MG63 (cell line): ENCODE measurements around the gene COL4A3. TPM values are rescaled to one million over a fixed set of nuclear protein-coding genes. Genes with fewer than 3 reads are reported as not detected.
A peak's percentile ranks its signal among the peaks of the same experiment; 100 is the strongest.
"Not testable (repeated sequence)": the region's sequence is repeated elsewhere in the genome, so short reads cannot be mapped to it uniquely, and the experiment has no call there.

ENCODE experiments used
- DNase-seq: peaks from one replicate; pipeline ENCODE4 v3.0.0-alpha.2; 2020
- H3K27me3 ChIP-seq: fragments of 250-450 bp; sonication (Bioruptor Pico); 2 replicates; pipeline ENCODE4 v1.5.1; 2020; ENCODE audit warnings: mild to moderate bottlenecking, moderate library complexity
- H3K36me3 ChIP-seq: fragments of 250-450 bp; sonication (Bioruptor Pico); 2 replicates; pipeline ENCODE4 v1.5.1; 2020; ENCODE audit warnings: mild to moderate bottlenecking, moderate library complexity
- H3K4me3 ChIP-seq: fragments of 250-450 bp; sonication (Bioruptor Pico); 2 replicates; pipeline ENCODE4 v1.5.1; 2020; ENCODE audit warnings: mild to moderate bottlenecking, moderate library complexity
- H3K9me3 ChIP-seq: fragments of 250-450 bp; sonication (Bioruptor Pico); 2 replicates; pipeline ENCODE4 v1.5.1; 2020; ENCODE audit warnings: mild to moderate bottlenecking, moderate library complexity
- total RNA-seq: library from RNA; depleted of rRNA; stranded (reverse); fragments of >200 nt; shearing (Covaris generic); gene quantifications from 2 replicates; pipeline ENCODE4 v1.2.3, GENCODE V29; 2014; ENCODE audit warnings: low replicate concordance

COL4A3 gene
- total RNA-seq, 1 experiment from 2014 or later, result 0.20 TPM

DNA sequence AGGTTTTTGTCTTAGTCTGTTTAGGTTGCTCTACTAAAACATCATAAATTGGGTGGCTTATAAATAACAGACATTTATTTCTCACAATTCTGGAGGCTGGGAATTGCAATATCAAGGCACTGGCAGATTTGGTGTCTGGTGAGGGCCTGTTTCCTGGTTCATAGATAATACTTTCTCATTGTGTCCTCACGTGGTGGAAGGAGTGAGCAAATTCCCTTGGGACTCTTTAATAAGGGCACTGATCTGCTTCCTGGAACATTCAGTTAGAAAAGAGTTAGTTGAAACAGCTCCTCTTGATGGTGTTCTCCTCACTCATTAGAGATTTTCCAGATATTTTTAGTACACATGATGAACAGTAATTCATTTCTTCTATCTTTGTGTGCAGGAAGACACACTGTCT, 22.3 kb downstream of the COL4A3 start:
- Histone ChIP-seq H3K9me3 (no peaks in the 10 kb centered on the region), H3K27me3 (no peaks in the 10 kb centered on the region)
- DNase-seq, result no peak

GRCh38 chr2:227188292-227188691, 23.9 kb downstream of the COL4A3 start:
- no peak overlapping the region for H3K4me3 ChIP-seq

More for the DNA sequence above, 22.3 kb downstream of the COL4A3 start:
- H3K36me3 ChIP-seq, result no peaks in the 10 kb centered on the region
- no peak overlapping the region for H3K4me3 ChIP-seq

GRCh38 chr2:227191367-227191766, 26.9 kb downstream of the COL4A3 start:
- no peaks in the 10 kb centered on the region for H3K27me3 ChIP-seq
- no peak overlapping the region for H3K4me3 ChIP-seq
- no peaks in the 10 kb centered on the region for H3K36me3 ChIP-seq
- H3K9me3 ChIP-seq, result no peaks in the 10 kb centered on the region
- DNase-seq, result peak; percentile 50

More at GRCh38 chr2:227188292-227188691, 23.9 kb downstream of the COL4A3 start:
- Histone ChIP-seq H3K27me3 (no peaks in the 10 kb centered on the region), H3K36me3 (no peaks in the 10 kb centered on the region), H3K9me3 (no peaks in the 10 kb centered on the region)
- DNase-seq, result peak; percentile 27

- Histone ChIP-seq H3K9me3 (no peaks in the 10 kb centered on the region), H3K4me3 (no peak overlapping the region), H3K27me3 (no peaks in the 10 kb centered on the region), H3K36me3 (no peaks in the 10 kb centered on the region)
- DNase-seq, result no peak
Measured at GRCh38 chr2:227192491-227192890, 28.1 kb downstream of the COL4A3 start.

DNA sequence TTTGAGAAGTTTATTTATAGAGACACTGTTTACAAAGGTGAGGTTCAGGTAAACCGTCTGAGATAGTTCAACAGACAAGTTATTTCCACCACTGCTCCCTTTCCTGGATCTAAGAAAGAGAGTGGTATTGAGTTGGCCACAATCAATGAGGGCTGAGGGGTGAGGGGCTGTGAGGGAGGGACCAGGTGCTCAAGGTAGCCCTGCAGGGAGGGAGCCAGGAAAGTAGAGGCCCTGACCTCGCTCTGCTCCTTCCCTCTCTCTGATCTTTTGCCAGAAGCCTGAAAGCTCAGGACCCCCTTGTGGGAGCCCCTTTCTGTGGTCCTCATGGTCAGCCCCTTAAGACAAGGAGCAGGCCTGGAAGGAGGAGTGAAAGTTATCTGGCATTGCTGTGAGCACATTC, 29.8 kb downstream of the COL4A3 start:
- Histone ChIP-seq H3K27me3 (no peaks in the 10 kb centered on the region), H3K9me3 (no peaks in the 10 kb centered on the region), H3K36me3 (no peaks in the 10 kb centered on the region), H3K4me3 (no peak overlapping the region)
- DNase-seq, result no peak

- no peak overlapping the region for H3K4me3 ChIP-seq
- H3K36me3 ChIP-seq, result no peaks in the 10 kb centered on the region
- no peaks in the 10 kb centered on the region; the same call in 1 of the 2 replicates for H3K9me3 ChIP-seq
- no peak for DNase-seq
- H3K27me3 ChIP-seq, result peaks cover 2% of the 10 kb centered on the region; the same call in 1 of the 2 replicates
Measured at GRCh38 chr2:227198866-227199265, 34.4 kb downstream of the COL4A3 start.

DNA sequence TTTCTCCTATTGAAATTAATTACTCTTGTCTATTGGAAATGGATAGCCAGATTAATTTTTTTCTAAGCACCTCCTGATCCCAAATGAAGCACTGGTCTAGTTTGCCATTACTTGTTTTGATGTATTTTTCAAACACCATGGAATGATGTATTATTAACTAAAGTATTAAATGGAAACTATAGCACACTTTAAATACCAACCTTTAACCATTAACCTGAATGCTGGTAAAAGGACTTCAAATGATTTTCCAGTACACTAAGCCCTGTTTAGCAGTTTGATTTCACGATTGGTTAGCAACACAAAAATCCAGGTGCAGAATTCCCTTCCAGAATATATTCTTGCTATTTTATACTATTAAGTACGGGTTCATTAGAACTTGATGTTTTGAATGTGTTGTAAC, 37.3 kb downstream of the COL4A3 start:
- DNase-seq, result no peak
- Histone ChIP-seq H3K27me3 (peaks cover 2% of the 10 kb centered on the region; the same call in 1 of the 2 replicates), H3K9me3 (no peaks in the 10 kb centered on the region; the same call in 1 of the 2 replicates), H3K4me3 (no peak overlapping the region), H3K36me3 (no peaks in the 10 kb centered on the region)

- Histone ChIP-seq H3K36me3 (no peaks in the 10 kb centered on the region), H3K27me3 (peaks cover 2% of the 10 kb centered on the region; the same call in 1 of the 2 replicates), H3K9me3 (no peaks in the 10 kb centered on the region; the same call in 1 of the 2 replicates), H3K4me3 (no peak overlapping the region)
- no peak for DNase-seq
Measured at GRCh38 chr2:227204452-227204851, 40.0 kb downstream of the COL4A3 start.

DNA sequence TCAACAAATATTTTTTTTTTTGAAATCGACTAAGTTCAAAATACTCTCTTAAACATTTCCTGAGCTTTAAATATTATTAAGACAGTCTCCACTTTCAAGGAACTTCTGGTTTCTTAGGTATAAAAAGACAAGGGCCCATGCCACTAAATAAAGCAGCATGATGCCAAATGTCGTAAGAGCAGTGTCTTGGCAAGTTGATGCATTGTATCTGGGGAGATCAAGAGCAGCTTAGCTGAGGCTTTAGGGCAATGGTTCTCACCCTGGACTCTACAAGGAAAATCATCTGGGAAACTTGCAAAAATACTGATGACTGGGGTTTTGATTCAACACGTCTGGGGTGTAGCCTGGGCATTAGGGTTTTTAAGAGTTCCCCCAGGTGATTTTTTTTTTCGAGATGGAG, 41.3 kb downstream of the COL4A3 start:
- no peak for DNase-seq
- Histone ChIP-seq H3K36me3 (no peaks in the 10 kb centered on the region), H3K9me3 (no peaks in the 10 kb centered on the region; the same call in 1 of the 2 replicates), H3K4me3 (no peak overlapping the region), H3K27me3 (peaks cover 2% of the 10 kb centered on the region; the same call in 1 of the 2 replicates)

DNA sequence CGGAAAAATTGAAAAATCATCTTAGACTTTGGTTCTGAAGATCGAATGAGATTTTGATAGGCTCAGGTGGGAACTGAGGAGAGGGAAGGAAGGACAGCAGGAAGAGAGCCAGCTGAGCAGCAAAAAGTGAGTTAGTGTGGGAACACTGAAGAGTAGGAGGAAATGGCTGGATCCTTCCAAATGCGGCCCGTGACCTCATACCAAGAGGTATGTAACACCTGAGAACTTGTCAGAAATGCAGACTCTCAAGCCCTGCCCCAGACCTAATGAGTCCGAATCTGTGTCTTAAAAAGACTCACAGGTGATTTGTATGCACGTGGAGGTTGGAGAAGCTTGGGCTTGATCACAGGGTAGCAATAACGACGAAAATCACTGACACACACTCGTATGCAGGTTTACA, 42.0 kb downstream of the COL4A3 start:
- no peaks in the 10 kb centered on the region for H3K27me3 ChIP-seq
- H3K9me3 ChIP-seq, result no peaks in the 10 kb centered on the region; the same call in 1 of the 2 replicates
- no peaks in the 10 kb centered on the region for H3K36me3 ChIP-seq
- no peak for DNase-seq
- no peak overlapping the region for H3K4me3 ChIP-seq

DNA sequence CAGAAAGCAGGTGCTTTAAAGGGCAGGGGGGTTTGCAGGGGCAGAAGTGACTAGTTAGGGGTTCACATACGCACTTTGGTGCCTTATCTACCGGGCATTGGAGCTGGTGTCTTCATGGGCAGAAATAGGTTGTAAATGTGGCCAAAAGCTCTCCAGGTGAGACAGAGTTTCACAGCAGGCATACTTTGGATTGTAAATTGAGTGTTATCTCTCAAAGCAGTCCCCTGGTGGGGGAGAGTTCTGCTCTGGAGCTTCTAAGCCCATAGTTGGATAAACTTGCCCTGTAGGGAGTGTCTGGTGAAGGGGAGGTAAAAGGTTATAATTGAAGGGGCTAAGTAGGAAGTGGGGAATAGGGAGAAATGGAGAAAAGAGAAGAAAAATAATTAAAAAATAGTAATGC, 43.1 kb downstream of the COL4A3 start:
- H3K27me3 ChIP-seq, result no peaks in the 10 kb centered on the region
- no peak for DNase-seq
- H3K4me3 ChIP-seq, result no peak overlapping the region
- no peaks in the 10 kb centered on the region for H3K36me3 ChIP-seq
- no peaks in the 10 kb centered on the region for H3K9me3 ChIP-seq

DNA sequence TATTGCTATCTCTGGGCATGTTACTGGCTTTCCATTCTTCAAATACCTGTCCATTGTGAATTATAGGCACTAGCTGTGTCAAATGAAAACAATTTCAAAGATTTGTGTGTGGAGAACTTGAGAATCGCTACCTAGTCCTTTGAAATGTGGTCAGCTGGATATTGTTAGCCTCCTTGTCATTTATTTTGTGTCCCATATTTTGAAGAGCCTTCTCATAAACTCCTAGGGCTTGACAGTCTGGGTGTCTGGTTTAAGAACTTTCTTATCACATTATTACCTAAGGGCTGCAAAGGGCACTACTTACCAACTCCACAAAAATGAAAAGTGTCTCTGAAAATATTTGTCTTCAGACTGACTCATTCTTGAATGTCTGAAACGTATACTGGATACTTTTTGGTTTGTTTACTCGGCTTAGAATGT, 50.2 kb downstream of the COL4A3 start:
- Histone ChIP-seq H3K9me3 (no peaks in the 10 kb centered on the region), H3K36me3 (no peaks in the 10 kb centered on the region), H3K4me3 (no peak overlapping the region), H3K27me3 (no peaks in the 10 kb centered on the region)
- DNase-seq, result no peak

- Histone ChIP-seq H3K27me3 (no peaks in the 10 kb centered on the region), H3K36me3 (no peaks in the 10 kb centered on the region)
- DNase-seq, result peak; percentile 76
Measured at GRCh38 chr2:227219312-227220105, 55.1 kb downstream of the COL4A3 start.

GRCh38 chr2:227221120-227221519, 56.7 kb downstream of the COL4A3 start:
- Histone ChIP-seq H3K36me3 (no peaks in the 10 kb centered on the region), H3K9me3 (no peaks in the 10 kb centered on the region), H3K4me3 (no peak overlapping the region), H3K27me3 (no peaks in the 10 kb centered on the region)
- no peak for DNase-seq

More at GRCh38 chr2:227219312-227220105, 55.1 kb downstream of the COL4A3 start:
- no peaks in the 10 kb centered on the region for H3K9me3 ChIP-seq
- no peak overlapping the region for H3K4me3 ChIP-seq

DNA sequence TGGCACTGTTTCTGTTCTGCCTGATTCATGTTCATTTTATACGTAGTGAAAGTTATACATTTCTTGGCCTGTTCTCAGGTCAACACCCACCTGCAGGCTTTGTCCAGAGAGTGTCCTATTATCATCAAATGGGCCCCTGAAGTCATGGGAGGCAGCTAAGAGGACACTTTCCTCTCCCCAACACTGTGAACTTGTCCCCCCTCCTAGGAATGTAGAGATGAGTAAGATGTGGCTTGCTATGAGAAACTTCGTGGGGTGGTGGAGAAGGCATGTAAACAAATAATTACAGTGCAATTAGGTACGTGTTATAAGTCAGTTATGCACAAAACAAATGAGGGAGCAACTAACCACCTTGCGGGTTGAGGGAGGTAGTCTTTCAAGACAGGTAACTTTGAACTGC, 57.9 kb downstream of the COL4A3 start:
- no peak for DNase-seq
- no peak overlapping the region for H3K4me3 ChIP-seq
- no peaks in the 10 kb centered on the region for H3K36me3 ChIP-seq
- no peaks in the 10 kb centered on the region for H3K27me3 ChIP-seq
- H3K9me3 ChIP-seq, result no peaks in the 10 kb centered on the region

DNA sequence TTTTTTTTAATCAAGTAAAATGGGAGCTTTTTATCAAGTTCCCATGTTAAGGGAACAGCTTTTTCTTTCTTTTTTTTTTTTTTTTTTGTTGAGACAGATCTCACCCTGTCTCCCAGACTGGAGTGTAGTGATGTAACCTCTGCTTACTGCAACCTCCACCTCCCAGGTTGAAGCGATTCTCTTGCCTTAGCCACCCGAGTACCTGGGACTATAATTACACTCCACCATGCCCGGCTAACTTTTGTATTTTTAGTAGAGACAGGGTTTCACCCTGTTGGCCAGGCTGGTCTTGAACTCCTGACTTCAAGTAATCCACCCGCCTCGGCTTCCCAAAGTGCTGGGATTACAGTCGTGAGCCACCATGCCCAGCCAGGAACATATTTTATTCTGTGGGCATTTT, 61.2 kb downstream of the COL4A3 start:
- not testable (repeated sequence) for H3K27me3 ChIP-seq, H3K9me3 ChIP-seq, DNase-seq, H3K36me3 ChIP-seq, H3K4me3 ChIP-seq

GRCh38 chr2:227228061-227228667, 63.7 kb downstream of the COL4A3 start:
- Histone ChIP-seq H3K36me3 (no peaks in the 10 kb centered on the region), H3K4me3 (no peak overlapping the region), H3K9me3 (no peaks in the 10 kb centered on the region), H3K27me3 (no peaks in the 10 kb centered on the region)
- DNase-seq, result peak; percentile 61

- no peaks in the 10 kb centered on the region for H3K9me3 ChIP-seq
- no peak overlapping the region for H3K4me3 ChIP-seq
- DNase-seq, result no peak
- H3K27me3 ChIP-seq, result no peaks in the 10 kb centered on the region
- H3K36me3 ChIP-seq, result no peaks in the 10 kb centered on the region
Measured at GRCh38 chr2:227230151-227230550, 65.7 kb downstream of the COL4A3 start.
